ENCODE results near the gene STOX2.

The STOX2 gene

GRCh38 chr4:183966371-183966770, 61.3 kb downstream of the STOX2 start:
- DNase-seq (ENCODE audit: low read depth): no peak
- H3K4me3 ChIP-seq (ENCODE audit: low read length): no peak overlapping the region
- TF ChIP-seq CTCF (conservative IDR thresholded peaks at IDR 0.05; ENCODE audit: low read length): no peak

GRCh38 chr4:183967266-183967665, 62.2 kb downstream of the STOX2 start:
- H3K4me3 ChIP-seq (ENCODE audit: low read length): no peak overlapping the region
- no peak for DNase-seq (ENCODE audit: low read depth)
- TF ChIP-seq CTCF (conservative IDR thresholded peaks at IDR 0.05; ENCODE audit: low read length): no peak

GRCh38 chr4:183968502-183968901, 63.4 kb downstream of the STOX2 start:
- no peak overlapping the region for H3K4me3 ChIP-seq (ENCODE audit: low read length)
- no peak for TF ChIP-seq CTCF (conservative IDR thresholded peaks at IDR 0.05; ENCODE audit: low read length)
- no peak for DNase-seq (ENCODE audit: low read depth)

- no peak for TF ChIP-seq CTCF (conservative IDR thresholded peaks at IDR 0.05; ENCODE audit: low read length)
- no peak overlapping the region for H3K4me3 ChIP-seq (ENCODE audit: low read length)
- no peak for DNase-seq (ENCODE audit: low read depth)
These were observed 63.8 kb downstream of the STOX2 start for GRCh38 chr4:183968931-183969330.

- no peak for DNase-seq (ENCODE audit: low read depth)
- no peak overlapping the region for H3K4me3 ChIP-seq (ENCODE audit: low read length)
- no peak for TF ChIP-seq CTCF (conservative IDR thresholded peaks at IDR 0.05; ENCODE audit: low read length)
These were observed 64.5 kb downstream of the STOX2 start for GRCh38 chr4:183969596-183969995.

- no peak for TF ChIP-seq CTCF (conservative IDR thresholded peaks at IDR 0.05; ENCODE audit: low read length)
- no peak for DNase-seq (ENCODE audit: low read depth)
- H3K4me3 ChIP-seq (ENCODE audit: low read length): no peak overlapping the region
These were observed 66.9 kb downstream of the STOX2 start for GRCh38 chr4:183971929-183972490.

- no peak for TF ChIP-seq CTCF (conservative IDR thresholded peaks at IDR 0.05; ENCODE audit: low read length)
- no peak for DNase-seq (ENCODE audit: low read depth)
- no peak overlapping the region for H3K4me3 ChIP-seq (ENCODE audit: low read length)
These were observed 72.6 kb downstream of the STOX2 start for GRCh38 chr4:183977707-183978106.

Measured in AG10803 (cell line).